Bladder microvascular endothelial cell (primary cell): ENCODE results near the gene MAGEA2. TPM values are rescaled to one million over a fixed set of nuclear protein-coding genes. Genes with fewer than 3 reads are reported as not detected.

Experiments
- total RNA-seq: library from RNA; depleted of rRNA; stranded (reverse); fragments of >200 nt; gene quantifications from 2 replicates; pipeline ENCODE4 v1.2.3, GENCODE V29; 2014

Gene MAGEA2, protein sequence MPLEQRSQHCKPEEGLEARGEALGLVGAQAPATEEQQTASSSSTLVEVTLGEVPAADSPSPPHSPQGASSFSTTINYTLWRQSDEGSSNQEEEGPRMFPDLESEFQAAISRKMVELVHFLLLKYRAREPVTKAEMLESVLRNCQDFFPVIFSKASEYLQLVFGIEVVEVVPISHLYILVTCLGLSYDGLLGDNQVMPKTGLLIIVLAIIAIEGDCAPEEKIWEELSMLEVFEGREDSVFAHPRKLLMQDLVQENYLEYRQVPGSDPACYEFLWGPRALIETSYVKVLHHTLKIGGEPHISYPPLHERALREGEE
- not detected in 2 replicates for total RNA-seq

DNA sequence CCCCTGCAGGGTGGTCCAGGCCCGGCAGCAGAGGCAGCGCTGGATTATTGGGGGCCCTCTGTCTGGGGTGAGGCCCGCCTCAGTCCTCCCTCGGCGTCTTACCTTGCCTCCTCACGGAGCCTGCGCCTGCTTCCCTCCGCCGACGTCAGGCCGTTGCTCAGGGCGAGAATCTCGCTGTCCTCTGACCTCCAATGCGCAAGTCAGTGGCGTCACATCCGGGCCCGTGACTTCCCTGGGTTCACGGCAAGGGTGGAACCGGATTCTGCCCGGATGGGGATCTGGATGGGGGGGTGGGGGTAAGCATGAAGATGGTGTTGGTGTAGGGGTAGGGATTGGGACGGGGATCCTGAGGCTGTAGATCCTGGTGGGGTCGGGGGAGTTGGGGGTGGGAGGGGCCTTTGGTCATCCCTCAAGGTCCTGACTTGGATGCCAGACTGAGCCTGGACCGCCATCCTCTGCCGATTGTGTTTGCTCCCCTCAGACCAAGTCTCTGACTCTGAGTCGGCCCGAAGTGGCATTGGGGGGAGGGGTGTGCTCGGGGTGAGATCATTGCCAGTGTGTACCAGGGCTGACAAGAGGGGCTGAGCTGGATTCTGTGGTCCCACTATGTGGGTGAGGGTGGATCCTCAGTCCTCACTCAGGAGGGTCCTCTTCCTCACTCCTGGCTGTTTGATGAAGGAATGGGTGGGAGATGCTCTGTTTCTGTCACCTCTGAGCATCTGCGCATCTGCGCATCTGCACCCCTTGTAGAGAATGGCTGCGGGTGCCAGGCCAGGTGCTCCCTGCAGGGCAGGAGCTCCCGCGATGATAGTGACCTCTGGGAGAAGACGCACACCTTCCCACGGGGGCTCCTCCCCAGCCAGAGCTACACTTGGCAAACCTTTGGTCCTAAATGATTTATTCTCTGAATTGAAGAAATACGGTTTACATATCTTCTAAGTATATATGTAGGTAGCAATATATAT, at the start of gene MAGEA2:
MAGEA2 (minus strand) TSS at position 157 of the 965 bp plus-strand sequence. CDS start 2,479 bp downstream, outside the sequence.

DNA sequence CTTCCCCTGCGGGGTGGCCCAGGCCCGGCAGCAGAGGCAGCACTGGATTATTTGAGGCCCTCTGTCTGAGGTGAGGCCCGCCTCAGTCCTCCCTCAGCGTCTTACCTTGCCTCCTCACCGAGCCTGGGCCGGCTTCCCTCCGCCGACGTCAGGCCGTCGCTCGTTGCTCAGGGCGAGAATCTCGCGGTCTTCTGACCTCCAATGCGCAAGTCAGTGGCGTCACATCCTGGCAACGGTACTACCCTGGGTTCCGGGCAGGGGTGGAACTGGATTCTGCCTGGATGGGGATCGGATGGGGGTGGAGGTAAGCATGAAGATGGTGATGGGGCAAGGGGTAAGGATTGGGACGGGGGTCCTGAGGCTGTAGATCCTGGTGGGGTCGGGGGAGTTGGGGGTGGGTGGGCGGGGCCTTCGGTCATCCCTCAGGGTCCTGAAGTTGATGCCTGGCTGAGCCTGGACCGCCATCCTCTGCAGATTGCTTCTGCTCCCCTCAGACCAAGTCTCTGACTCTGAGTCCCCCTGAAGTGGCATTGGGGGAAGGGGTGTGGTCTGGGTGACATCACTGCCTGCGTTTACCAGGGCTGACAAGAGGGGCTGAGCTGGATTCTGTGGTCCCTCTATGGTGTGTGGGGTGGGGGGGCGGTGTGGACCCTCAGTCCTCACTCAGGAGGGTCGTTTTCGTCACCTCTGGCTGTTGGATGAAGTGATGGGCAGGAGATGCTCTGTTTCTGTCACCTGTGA, 16.1 kb upstream of the MAGEA2 start, which contains the start of gene MAGEA6:
MAGEA6 (minus strand) TSS at position 141 of the 741 bp plus-strand sequence. CDS start 2,039 bp downstream, outside the sequence.

DNA sequence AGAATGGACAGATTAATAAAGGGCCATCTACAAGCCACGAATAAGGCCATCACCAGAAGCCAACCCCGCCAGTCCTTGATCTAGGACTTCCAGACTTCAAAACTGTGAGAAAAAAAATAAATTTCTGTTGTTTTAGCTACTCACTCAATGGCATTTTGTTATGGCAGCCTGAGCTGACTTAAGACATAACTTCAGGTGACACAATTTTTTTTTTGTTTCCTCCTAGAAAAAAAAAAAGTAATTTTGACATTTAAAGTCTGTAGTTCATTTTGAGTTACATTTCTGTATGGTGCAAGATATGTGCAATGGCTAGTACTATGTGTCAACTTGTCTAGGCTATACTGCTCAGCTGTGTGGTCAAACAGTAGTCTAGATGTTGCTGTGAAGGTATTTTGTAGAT, 5.3 kb upstream of the MAGEA2 start, which contains the start of gene CSAG3:
CSAG3 (plus strand) TSS at position 301 of the 400 bp plus-strand sequence.

DNA sequence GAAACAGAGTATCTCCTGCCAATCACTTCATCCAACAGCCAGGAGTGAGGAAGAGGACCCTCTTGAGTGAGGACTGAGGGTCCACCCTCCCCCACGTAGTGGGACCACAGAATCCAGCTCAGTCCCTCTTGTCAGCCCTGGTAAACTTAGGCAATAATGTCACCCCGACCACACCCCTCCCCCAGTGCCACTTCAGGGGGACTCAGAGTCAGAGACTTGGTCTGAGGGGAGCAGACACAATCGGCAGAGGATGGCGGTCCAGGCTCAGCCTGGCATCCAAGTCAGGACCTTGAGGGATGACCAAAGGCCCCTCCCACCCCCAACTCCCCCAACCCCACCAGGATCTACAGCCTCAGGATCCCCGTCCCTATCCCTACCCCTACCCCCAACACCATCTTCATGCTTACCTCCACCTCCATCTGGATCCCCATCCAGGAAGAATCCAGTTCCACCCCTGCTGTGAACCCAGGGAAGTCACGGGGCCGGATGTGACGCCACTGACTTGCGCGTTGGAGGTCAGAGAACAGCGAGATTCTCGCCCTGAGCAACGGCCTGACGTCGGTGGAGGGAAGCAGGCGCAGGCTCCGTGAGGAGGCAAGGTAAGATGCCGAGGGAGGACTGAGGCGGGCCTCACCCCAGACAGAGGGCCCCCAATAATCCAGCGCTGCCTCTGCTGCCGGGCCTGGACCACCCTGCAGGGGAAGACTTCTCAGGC, 20.2 kb downstream of the MAGEA2 start, which contains the start of the genes CSAG1 and MAGEA12:
CSAG1 (minus strand) TSS at position 461 of the 715 bp plus-strand sequence. CDS start 1,261 bp downstream, outside the sequence.
MAGEA12 (plus strand) TSS at position 497 of the 715 bp plus-strand sequence. CDS start 2,405 bp downstream, outside the sequence.

DNA sequence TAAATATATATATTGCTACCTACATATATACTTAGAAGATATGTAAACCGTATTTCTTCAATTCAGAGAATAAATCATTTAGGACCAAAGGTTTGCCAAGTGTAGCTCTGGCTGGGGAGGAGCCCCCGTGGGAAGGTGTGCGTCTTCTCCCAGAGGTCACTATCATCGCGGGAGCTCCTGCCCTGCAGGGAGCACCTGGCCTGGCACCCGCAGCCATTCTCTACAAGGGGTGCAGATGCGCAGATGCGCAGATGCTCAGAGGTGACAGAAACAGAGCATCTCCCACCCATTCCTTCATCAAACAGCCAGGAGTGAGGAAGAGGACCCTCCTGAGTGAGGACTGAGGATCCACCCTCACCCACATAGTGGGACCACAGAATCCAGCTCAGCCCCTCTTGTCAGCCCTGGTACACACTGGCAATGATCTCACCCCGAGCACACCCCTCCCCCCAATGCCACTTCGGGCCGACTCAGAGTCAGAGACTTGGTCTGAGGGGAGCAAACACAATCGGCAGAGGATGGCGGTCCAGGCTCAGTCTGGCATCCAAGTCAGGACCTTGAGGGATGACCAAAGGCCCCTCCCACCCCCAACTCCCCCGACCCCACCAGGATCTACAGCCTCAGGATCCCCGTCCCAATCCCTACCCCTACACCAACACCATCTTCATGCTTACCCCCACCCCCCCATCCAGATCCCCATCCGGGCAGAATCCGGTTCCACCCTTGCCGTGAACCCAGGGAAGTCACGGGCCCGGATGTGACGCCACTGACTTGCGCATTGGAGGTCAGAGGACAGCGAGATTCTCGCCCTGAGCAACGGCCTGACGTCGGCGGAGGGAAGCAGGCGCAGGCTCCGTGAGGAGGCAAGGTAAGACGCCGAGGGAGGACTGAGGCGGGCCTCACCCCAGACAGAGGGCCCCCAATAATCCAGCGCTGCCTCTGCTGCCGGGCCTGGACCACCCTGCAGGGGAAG, 39.5 kb downstream of the MAGEA2 start, which contains the start of gene MAGEA2B:
MAGEA2B (plus strand) TSS at position 814 of the 973 bp plus-strand sequence. CDS start 2,479 bp downstream, outside the sequence.

DNA sequence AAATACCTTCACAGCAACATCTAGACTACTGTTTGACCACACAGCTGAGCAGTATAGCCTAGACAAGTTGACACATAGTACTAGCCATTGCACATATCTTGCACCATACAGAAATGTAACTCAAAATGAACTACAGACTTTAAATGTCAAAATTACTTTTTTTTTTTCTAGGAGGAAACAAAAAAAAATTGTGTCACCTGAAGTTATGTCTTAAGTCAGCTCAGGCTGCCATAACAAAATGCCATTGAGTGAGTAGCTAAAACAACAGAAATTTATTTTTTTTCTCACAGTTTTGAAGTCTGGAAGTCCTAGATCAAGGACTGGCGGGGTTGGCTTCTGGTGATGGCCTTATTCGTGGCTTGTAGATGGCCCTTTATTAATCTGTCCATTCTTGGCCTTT, 44.5 kb downstream of the MAGEA2 start, which contains the start of gene CSAG2:
CSAG2 (minus strand) TSS at position 101 of the 400 bp plus-strand sequence. CDS start 161 bp downstream, outside the sequence.

Other genes starting within 250 kb of the MAGEA2 start
- gene GABRQ, start 115.9 kb downstream of the MAGEA2 start, total RNA-seq, result not detected in 2 replicates
- not detected in 2 replicates for gene MAGEA3, start 55.0 kb downstream of the MAGEA2 start, total RNA-seq
- gene CSAG2, start 44.6 kb downstream of the MAGEA2 start, total RNA-seq, result not detected in 2 replicates
- not detected in 2 replicates for gene MAGEA2B, start 39.2 kb downstream of the MAGEA2 start, total RNA-seq
- gene CSAG1, start 20.1 kb downstream of the MAGEA2 start, total RNA-seq, result not detected in 2 replicates
- not detected in 2 replicates for gene MAGEA12, start 20.1 kb downstream of the MAGEA2 start, total RNA-seq
- gene CSAG3, start 5.4 kb upstream of the MAGEA2 start, total RNA-seq, result not detected in 2 replicates
- gene MAGEA6, start 15.8 kb upstream of the MAGEA2 start, total RNA-seq, result not detected in 2 replicates
- 16.8 and 18.1 TPM in 2 replicates for gene CETN2, start 76.9 kb upstream of the MAGEA2 start, total RNA-seq
- gene NSDHL, start 77.2 kb upstream of the MAGEA2 start, total RNA-seq, result 12.5 and 16.4 TPM in 2 replicates
- 5.3 and 15.4 TPM in 2 replicates for gene ZNF185, start 144.2 kb upstream of the MAGEA2 start, total RNA-seq
- gene PNMA5, start 240.3 kb upstream of the MAGEA2 start, total RNA-seq, result not detected in 2 replicates